Middle frontal gyrus (tissue), 1 donor: Measurements from ENCODE around the gene UST.
"Not testable (repeated sequence)": the region's sequence is repeated elsewhere in the genome, so short reads cannot be mapped to it uniquely, and the experiment has no call there.

ENCODE experiments used
- DNase-seq: peaks from one replicate; pipeline ENCODE4 v3.0.0-alpha.2; 2015; ENCODE audit warnings: low spot score; ENCODE audit errors: extremely low spot score

UST gene

DNA sequence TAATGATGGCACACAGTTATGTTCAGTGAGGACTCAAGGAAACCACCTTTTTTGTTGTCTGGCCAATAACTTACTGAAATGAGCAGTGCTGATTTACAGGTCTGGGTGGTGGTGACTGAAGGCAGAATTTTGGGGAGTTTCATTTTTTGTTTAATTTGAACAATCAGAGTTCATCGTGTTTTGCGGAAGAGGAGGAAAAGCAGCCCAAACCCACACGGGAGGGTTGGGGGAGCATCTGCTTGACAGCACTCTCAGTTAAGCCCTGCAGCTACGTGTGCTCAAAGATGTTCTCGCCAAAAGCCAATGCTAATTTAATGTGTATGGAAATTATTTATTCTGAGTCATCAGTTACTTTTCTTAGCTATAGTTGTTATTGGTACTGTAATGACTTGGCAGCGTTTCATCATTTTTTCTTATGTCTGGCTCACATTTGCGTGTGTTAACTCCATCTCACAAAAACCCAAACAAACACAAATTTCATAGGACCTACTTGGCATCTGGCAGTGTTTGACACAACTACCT, 89.2 kb downstream of the UST start:
- DNase-seq, result no peak

DNA sequence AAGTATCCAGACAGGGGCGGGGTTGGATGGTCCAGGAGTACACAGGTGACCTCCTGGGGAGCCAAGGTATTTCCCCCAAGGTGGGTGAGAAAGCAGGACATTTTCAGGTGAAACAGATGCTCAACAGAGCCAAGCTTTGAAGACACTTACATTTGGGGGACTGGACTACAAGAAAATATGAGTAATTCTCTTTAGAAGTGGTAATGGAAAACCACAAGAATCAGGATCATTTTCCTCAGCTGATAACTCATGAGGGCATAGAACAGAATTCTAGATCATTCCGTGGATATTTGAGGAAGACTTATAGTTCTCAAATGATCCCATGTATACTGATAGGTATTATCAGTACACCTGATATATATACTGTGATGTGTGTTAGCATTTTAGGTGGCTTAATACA, 89.9 kb downstream of the UST start:
- no peak for DNase-seq

DNA sequence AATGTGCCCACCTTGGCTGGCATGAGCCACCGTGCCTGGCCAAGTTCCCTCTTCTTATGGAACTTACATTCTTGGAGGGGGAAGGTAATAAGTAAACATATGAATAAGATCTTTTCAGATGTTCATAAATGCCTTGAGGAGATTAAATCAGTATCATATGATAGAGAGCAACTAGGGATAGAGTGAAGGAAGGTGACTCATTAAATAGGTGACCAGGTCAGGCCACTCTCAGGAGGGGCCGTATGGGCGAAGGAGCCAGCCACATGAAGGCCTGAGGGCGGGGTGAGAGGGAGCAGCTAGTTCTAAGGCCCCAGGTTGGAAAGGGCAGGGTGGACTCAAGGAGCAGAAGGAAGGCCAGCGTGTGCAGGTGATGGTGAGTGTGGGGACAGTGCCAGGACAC, 91.1 kb downstream of the UST start:
- no peak for DNase-seq

DNA sequence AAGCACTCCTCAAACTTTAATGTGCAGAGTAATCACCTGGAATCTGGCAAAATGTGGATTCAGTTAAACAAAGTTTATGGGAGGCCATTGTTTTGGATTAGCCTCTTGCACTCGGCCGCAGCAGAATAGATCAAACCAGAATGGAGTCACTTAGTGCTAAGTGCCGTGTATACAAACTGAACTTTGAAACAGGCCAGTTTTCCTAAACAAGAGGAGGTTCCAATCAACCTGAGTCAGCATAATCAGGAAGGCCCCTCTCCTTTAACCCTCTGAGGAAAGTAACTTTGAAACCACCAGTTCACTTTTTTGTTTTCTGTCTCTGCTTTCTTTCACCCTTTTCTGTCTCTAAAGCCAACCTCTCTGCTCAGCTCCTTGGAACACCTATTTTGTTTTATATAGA, 92.2 kb downstream of the UST start:
- DNase-seq, result no peak

DNA sequence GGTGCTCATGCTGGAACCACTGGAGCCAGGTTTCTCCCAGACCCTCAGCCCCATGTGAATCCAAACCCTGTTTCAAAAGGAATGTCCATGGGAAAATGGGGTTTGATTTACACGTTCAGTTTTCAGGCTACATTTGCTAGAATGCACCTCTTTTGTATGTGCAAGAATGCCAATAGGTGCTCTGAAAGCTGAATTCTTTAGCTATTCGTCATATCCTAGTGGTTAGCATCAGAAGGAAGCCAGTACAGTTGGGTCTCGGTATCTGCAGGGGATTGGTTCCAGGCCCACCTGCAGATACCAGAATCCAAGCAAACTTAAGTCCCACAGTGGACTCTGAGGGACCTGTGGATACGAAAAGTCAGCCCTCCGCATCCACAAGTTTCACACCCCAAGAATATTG, 93.4 kb downstream of the UST start:
- DNase-seq, result no peak

DNA sequence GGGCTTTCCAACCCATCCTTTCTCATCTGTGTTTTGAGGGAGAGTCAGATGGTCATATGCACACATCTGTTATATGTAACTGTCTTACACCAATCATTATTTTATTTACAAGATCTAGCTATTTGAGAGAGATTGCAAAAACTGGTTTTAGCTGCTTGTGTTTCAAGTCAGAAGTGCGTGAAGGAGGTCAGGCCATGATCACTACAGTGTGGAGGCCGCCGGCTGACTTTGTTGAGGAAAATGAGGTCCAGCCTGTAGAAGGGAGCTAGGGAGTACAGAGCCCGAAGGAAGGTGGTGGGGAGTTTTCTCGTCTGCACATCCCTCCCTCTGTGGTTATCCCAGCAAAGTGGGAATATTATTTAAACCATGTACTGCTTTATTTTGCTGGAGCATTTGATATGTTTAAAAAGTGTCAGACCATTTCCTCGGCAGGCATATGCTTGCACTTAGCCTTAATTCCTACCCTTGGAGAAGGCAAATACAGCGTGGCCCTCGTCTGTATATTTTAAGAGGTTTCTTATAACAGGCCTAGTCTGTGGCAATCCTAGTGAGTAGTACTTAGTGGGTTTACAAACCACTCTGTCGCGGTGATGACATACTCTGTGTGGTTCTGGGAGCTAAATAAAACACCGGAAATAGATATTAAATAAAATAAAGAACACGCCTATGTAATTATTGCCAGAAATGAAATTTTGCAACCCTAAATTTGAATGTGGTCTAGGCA, 95.6 kb downstream of the UST start:
- DNase-seq, result no peak

DNA sequence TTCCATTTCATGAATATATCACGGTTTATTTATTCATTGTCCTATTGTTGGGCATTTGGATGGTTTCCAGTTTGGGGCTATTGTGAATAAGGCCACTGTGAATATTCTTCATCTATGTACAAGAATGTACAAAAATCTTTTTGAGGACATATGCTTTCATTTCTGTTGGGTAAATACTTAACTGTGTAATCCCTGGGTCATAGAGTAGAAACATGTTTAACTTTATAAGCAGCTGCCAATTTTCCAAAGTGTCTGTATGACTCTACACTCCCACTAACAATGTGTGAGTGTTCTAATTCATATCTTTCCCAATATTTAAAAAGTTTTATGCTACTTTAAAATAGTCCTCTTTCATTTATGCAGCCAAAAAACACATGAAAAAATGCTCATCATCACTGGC, 98.6 kb downstream of the UST start:
- DNase-seq, result no peak

DNA sequence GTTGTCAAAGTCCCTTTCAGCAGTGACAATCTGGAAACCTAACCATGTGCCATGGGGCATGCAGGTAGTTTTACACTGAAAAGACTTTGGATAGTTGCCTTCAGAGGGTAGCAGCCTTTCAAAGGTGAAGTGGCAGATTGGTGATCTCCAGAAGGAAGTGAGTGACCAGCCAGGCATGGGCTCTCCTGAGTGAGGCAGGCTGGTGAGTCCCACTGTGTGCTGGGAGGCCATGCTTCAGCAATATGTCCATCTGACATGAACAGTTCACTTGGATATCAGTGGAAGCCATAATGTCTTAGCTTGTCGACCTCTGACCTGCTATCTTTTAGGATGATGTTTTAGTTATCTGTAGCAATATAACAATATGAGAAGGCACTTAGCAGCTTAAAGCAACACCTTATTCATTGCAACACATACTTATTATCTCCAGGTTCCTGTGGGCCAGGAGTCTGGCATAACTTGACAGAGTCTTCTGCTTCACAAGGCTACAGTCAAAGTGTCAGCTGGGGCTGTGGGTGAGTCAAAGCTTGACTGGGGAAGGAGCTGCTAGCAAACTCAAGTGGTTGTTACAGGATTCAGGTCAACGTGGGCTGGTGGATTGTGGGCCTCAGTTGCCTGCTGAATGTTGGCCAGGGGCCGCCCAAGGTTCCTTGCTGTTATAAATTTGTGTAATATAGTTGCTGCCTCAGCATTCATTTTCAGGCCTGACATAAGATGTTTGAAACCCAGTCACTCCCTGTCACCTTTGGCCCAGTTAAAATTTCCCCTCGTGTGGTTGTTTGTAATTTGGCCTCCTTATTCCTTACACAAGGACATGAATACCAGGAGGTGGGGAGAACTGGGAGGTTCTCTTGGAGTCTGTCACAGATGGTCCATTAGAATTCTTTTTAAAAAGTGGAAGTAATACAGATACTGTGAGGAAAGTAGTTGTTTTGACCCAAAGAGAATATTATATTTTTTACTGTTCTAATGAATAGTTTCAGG, 100.2 kb downstream of the UST start:
- no peak for DNase-seq

DNA sequence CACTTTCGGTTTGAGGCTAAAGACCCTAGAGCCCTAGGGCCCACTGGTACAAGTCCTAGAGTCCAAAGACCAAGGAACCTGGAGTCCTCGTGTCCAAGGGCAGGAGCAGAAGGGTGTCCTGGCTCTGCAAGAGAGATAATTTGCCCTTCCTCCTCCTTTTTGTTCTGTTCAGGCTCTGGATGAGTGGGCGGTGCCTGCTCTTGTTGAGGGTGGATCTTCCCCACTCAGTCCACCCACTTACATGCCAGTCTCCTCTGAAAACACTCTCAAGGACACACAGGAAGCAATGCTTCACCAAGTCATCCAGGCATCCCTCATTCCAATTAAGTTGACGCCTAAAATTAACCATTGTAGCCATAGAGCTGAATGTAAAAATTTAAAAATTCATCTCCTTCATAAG, 102.1 kb downstream of the UST start:
- DNase-seq, result no peak

DNA sequence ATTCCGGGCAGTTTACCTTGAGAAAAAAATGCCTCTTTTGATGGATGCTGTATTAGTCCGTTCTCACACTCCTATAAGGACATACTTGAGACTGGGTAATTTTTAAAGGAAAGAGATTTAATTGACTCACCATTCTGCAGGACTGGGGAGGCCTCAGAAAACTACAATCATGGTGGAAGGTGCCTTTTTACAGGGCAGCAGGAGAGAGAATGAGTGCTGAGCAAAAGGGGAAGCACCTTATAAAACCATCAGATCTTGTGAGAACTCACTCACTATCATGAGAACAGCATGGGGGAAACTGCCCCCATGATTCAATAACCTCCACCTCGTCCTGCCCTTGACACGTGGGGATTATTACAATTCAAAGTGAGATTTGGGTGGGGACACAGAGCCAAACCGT, 102.6 kb downstream of the UST start:
- DNase-seq, result not testable (repeated sequence)

DNA sequence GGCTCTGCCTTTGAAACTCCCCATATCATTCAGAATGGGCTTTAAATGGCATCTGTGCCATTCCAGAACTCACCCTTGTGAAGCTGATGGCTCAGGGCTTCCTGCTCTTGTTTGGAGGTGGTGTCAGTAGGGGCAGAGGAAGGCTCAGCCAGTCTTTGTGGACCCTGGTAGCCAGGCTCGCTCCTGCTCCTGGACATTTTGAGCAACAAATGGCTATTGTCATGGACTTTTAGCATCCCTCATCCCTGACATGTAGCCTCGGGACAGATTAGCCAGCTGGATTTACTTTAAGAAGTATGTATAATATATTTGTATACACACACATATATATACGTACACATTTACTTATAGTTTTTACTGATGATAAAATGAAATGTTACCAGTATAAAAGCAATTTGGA, 104.1 kb downstream of the UST start:
- DNase-seq, result no peak

DNA sequence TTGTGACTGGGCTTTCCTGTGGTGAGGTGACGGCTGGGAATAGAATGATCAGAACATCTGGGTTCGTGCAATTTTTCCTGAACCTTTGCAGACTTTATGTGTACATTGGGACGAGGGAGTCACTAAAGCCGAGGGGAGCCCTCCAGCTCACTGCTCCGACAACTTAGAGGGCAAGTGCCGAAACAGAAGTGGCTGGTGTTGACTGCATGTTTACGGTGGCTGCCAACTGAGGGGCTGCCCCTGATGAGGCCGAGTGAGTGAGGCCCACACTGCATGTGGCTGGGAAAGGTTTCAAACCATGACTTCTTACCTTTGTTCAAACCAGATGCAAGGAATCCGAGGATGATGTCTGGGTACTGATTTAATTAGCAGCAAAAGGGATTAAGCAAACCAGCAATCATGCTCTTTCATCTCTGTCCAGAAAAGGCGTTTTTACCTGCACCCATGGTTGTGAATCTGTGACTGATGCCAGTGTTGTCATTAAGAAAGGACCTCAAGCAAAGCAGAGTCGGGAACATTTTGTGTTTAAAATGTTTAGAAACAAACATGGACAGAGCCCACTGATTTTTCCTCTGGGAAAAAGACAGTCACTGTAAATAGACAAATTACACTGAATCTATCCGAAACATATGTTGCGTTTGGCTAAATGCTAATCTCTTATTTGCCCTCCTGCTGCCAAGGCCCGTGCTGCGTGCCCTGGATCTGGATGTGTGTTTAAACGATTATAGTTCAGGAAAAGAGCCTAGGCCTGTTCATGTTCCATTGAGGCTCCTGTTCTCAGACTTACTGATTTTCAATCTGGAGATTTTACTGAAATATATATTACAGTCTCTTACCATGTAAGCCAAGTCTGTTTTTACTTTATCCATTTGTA, 105.1 kb downstream of the UST start:
- DNase-seq, result no peak

DNA sequence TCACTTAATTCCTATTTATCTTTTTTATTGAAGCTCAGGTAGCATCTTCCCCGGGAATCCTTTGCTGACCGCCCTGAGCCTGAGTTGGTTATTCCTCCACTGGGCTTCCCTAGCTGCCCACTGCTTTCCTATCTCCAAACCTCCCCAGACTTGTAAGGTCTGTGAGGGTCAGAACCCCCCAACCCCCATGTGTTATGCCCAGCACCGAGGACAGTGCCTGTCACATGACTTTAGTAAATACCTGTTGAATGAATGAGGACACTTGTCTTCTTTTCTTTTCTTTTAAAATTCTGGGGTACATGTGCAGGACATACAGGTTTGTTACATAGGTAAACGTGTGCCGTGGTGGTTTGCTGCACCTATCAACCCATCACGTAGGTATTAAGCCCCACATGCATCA, 105.9 kb downstream of the UST start:
- DNase-seq, result no peak

DNA sequence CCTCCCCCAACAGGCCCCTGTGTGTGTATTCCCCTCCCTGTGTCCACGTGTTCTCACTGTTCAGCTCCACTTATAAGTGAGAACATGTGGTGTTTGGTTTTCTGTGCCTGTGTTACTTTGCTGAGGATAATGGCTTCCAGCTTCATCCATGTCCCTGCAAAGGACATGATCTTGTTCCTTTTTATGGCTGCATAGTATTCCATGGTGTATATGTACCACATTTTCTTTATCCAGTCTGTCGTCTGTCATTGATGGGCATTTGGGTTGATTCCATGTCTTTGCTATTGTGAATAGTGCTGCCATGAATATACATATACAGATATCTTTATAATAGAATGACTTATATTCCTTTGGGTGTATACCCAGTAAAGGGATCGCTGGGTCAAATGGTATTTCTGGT, 106.3 kb downstream of the UST start:
- DNase-seq, result not testable (repeated sequence)

DNA sequence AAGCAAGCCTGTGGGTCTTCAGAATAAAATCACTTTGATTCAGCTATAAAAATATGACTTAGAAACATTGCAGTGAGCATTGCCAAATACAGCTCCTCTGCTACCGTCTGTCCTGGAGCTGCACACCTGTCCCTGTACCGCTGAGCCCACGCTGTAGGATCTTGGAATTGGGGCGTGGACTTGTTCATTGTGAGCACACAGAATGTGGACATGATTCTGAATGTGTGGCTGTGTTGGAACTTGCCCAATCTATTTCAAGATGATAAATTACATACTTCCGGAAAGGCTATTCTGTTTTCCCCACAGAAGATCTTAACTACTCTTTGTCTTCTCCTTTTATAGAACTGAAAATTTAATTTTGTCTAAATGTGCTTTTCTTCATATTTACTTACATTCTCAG, 107.3 kb downstream of the UST start:
- DNase-seq, result no peak

DNA sequence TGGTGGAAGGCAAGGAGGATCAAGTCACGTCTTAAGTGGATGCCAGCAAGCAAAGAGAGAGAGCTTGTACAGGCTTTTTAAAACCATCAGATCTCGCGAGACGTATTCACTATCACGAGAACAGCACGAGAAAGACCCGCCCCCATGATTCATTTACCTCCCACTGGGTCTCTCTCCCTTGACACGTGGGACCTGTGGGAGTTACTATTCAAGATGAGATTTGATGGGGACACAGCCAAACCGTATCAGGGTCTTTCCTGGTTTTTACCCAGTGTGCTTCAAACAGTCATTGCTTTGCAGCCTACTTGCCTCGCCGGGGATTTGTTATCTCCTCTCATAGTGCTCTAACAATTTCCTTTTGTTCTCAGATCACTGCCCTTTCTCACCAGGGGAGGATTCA, 108.2 kb downstream of the UST start:
- DNase-seq, result no peak

DNA sequence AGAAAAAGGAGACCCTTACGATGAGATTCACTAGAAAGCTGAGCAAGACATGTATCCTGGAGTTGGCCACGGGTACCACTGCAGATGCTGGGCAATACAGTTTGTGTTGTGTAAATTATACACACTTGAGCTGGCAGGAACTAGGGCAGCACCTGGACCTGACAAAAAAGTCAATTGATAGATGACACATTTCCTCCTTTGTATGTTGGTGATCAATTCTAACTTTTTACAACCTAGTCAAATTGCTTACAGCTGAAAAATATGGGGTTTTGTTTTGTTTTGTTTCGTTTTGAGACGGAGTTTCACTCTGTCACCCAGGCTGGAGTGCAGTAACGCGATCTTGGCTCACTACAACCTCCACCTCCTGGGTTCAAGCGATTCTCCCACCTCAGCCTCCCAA, 108.9 kb downstream of the UST start:
- DNase-seq, result no peak

DNA sequence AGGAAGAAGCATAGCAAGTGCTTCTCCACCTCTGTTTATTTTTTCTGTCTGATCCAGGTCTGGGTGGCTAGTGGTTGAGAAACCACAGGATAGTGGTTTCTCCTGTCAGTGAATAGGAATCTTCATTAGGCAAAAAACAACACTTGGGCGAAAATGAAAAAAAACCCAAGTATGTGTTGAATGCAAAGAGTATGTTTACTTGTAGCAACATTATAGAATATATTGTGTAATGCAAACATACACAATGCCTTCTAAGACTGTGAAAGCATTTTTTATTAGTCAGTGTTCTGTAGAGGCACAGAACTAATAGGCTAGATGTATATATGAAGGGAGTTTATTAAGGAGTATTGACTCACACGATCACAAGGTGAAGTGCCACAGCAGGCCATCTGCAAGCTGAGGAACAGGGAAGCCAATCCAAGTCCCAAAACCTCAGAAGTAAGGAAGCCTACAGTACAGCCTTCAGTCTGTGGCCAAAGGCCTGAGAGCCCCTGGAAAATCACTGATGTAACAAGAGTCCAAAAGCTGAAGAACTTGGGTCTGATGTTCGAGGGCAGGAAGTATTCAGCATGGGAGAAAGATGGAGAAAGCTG, 111.1 kb downstream of the UST start:
- no peak for DNase-seq

DNA sequence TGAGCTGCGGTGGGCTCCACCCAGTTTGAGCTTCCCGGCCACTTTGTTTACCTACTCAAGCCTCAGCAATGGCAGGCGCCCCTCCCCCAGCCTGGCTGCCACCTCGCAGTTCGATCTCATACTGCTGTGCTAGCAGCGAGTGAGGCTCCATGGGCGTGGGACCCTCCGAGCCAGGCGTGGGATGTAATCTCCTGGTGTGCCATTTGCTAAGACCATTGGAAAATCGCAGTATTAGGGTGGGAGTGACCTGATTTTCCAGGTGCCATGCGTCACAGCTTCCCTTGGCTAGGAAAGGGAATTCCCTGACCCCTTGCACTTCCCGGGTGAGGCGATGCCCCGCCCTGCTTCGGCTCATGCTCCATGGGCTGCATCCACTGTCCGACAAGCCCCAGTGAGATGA, 117.3 kb downstream of the UST start:
- not testable (repeated sequence) for DNase-seq

DNA sequence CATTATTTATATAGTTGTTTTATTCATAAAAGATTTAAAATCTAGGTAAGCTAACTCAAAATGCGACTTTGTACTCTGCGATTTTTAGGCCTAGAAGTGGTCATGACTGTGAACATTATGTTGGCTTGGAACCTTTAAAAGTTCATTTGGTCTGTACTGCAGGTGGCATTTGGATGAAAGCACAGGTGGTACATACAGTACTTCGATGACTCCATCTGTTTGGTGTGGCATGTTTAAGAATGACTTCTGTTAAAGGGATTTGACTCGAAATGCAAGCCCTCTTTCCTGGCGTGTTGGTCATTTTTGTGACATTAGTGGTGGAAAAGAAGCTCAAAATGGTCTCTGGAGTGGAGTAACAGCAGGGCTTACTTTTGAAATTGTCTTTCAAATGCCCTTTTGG, 118.1 kb downstream of the UST start:
- no peak for DNase-seq

DNA sequence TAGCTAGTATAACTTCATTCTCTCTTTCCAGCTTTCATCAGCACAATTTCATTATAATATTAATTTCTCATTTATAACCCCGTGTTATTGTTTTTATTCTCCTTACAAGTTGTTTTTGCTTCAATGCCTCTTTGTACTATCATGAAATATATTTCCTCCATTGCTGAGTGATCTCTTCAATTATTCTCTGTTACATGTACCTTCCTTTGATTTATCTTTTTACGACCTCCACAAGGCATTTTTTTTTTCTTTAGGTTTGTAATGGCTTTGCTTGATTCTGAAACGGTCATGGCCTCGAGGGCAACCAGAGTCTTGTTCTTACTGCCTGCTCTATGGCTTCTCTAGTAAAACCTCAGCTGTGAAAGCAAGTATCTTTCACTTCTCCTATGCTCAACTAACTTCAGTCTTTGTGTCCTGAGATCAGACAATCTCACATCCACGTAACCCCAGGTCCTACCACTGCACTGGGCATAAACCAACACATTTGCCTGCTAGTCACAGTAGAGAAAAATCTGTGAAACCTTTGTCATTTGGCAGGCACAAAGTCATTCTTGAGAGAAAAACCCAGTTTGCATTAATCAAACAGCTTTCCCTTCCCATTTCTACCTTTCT, 119.9 kb downstream of the UST start:
- DNase-seq, result no peak
